Testis (tissue), 3 donors: ENCODE data around the gene ARID5B. TPM values are rescaled to one million over a fixed set of nuclear protein-coding genes. Genes with fewer than 3 reads are reported as not detected.
A peak's percentile ranks its signal among the peaks of the same experiment; 100 is the strongest.

ENCODE experiments used
- DNase-seq: peaks from one replicate; pipeline ENCODE4 v3.0.0-alpha.2; 2019
- H3K27ac ChIP-seq, 2 donors: fragments of 200-600 bp; sonication (generic); one replicate each; pipeline ENCODE4 v1.5.1; 2019
- H3K27me3 ChIP-seq: fragments of 200-600 bp; sonication (generic); one replicate; pipeline ENCODE4 v1.5.1; 2019
- H3K36me3 ChIP-seq: fragments of 200-600 bp; sonication (generic); one replicate; pipeline ENCODE4 v1.5.1; 2017; ENCODE audit warnings: low read depth; ENCODE audit errors: missing control alignments
- H3K4me1 ChIP-seq: fragments of 200-600 bp; sonication (generic); one replicate; pipeline ENCODE4 v1.5.1; 2019
- H3K4me3 ChIP-seq, 2 donors: fragments of 200-600 bp; sonication (generic); one replicate each; pipeline ENCODE4 v1.5.1; 2017 to 2019
- H3K9me3 ChIP-seq: fragments of 200-600 bp; sonication (generic); one replicate; pipeline ENCODE4 v1.5.1; 2017
- CTCF ChIP-seq, 3 experiments: fragments of 450-650 bp in 2 of 3; fragments of 200-600 bp in 1 of 3; sonication (generic) in 1 of 3; IDR thresholded peaks; one replicate each; pipeline ENCODE4 v1.5.1; 2016 to 2019; ENCODE audit warnings: antibody characterized with exemption in 3 of 3, mild to moderate bottlenecking in 2 of 3, moderate library complexity in 1 of 3
- POLR2A ChIP-seq: fragments of 450-650 bp; IDR thresholded peaks from one replicate; pipeline ENCODE4 v1.6.1; 2017; ENCODE audit warnings: antibody characterized with exemption, mild to moderate bottlenecking, moderate library complexity
- WGBS, 2 donors: methylation state at CpG; one replicate each; pipeline ENCODE4 v1.1.5; 2018; 5-methylcytosine and 5-hydroxymethylcytosine counted together
- intact Hi-C: fragments of 100-400 bp; cut with DNase I; formaldehyde crosslinking; loops from one replicate; pipeline ENCODE4 v1.15.1; 2023; ENCODE audit warnings: low total_unique reads
- polyA plus RNA-seq: library from polyadenylated mRNA; stranded (reverse); fragments of 350-450 nt; fragmentation: Illumina TruSeq; extraction: RNeasy Lipid Tissue Mini Kit (QIAGEN cat#74804); gene quantifications from one replicate; pipeline ENCODE4 v1.2.3, GENCODE V29; 2014; ENCODE audit warnings: low read depth, low replicate concordance; ENCODE audit not compliant: insufficient read depth
- total RNA-seq, 2 donors: library from RNA; depleted of rRNA; stranded (reverse); fragments of >200 nt; gene quantifications; one replicate each; pipeline ENCODE4 v1.2.3, GENCODE V29; 2016

ARID5B gene
- total and polyA plus RNA-seq, 3 donors from 2014 or later = 14.3 to 73.6 (median 52.1) TPM

DNA sequence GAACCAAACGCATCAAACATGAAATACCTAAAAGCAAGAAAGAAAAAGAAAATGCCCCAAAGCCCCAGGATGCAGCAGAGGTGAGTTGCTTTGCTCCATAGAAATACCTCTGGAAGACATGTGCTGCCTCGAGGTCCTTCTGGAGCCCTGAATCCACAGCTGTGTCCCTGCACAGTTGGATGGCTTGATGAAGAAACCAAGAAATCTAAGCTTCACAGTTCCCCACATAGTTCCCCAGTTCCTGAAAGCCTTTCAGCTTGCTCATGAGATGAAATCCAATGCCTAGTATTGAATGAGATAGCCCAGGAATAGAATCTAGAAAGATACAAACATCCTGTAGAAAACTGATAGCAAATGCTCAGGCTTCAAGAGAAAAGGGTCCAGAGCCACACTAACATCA lies 184.3 kb downstream of the ARID5B start:
- no peak for TF ChIP-seq POLR2A
- TF ChIP-seq CTCF (IDR thresholded peaks at IDR 0.05) = no peak
- no peaks in the 10 kb centered on the region for H3K36me3 ChIP-seq
- H3K27ac ChIP-seq = no peak overlapping the region
- intact Hi-C loops = no loop called here
- DNase-seq = no peak
- WGBS, 2 donors = 93 to 95% methylated on average over 2 of the region's 2 CpGs
- no peaks in the 10 kb centered on the region for H3K9me3 ChIP-seq
- peaks cover 36% of the 10 kb centered on the region for H3K4me1 ChIP-seq
- H3K27me3 ChIP-seq = no peaks in the 10 kb centered on the region
- H3K4me3 ChIP-seq = no peak overlapping the region

GRCh38 chr10:62087329-62087728 lies 185.8 kb downstream of the ARID5B start:
- WGBS, 2 donors = 55 to 64% methylated on average over 2 of the region's 2 CpGs
- no peaks in the 10 kb centered on the region for H3K27me3 ChIP-seq
- H3K36me3 ChIP-seq = no peaks in the 10 kb centered on the region
- peaks cover 25% of the 10 kb centered on the region for H3K4me1 ChIP-seq
- intact Hi-C loops = no loop called here
- no peak overlapping the region for H3K27ac ChIP-seq
- no peak for DNase-seq
- no peak overlapping the region for H3K4me3 ChIP-seq
- TF ChIP-seq POLR2A (no peak), CTCF (IDR thresholded peaks at IDR 0.05) (no peak)
- H3K9me3 ChIP-seq = no peaks in the 10 kb centered on the region

GRCh38 chr10:62088786-62089185 lies 187.3 kb downstream of the ARID5B start:
- Histone ChIP-seq H3K27me3 (no peaks in the 10 kb centered on the region), H3K27ac (no peak overlapping the region), H3K4me1 (peaks cover 12% of the 10 kb centered on the region), H3K36me3 (no peaks in the 10 kb centered on the region), H3K4me3 (no peak overlapping the region), H3K9me3 (no peaks in the 10 kb centered on the region)
- no peak for DNase-seq
- intact Hi-C loops = no loop called here
- TF ChIP-seq CTCF (IDR thresholded peaks at IDR 0.05) = no peak
- TF ChIP-seq POLR2A = no peak
- 95 to 97% methylated on average over 3 of the region's 3 CpGs for WGBS, 2 donors

GRCh38 chr10:62092301-62093030 lies 191.0 kb downstream of the ARID5B start:
- Histone ChIP-seq H3K9me3 (no peaks in the 10 kb centered on the region), H3K4me3 (no peak overlapping the region), H3K36me3 (no peaks in the 10 kb centered on the region), H3K4me1 (peaks cover 25% of the 10 kb centered on the region), H3K27me3 (no peaks in the 10 kb centered on the region), H3K27ac (no peak overlapping the region)
- DNase-seq = no peak
- intact Hi-C loops = no loop called here
- TF ChIP-seq POLR2A = no peak
- TF ChIP-seq CTCF (IDR thresholded peaks at IDR 0.05) = no peak
- 71 to 81% methylated on average over 22 of the region's 22 CpGs for WGBS, 2 donors

DNA sequence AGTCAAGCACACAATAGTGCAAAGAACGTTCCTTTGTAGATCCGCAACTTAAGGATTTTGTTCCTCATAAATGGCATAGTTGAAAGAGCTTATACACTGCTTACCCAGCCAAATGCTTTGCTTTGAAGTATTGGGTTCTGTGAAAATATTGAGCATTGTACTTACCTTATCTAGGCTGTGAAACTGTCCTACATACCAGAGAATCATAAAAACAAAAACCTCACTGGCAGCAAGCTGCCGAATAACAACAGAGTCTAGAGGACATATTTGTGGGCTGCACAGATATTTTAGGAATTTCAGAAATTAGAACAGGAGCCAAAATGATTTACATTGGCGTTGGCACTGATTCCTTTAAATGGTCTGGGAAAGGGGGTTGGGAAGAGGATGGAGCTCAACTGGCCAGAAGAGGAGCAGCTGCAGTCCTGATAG lies 192.4 kb downstream of the ARID5B start:
- no peak for TF ChIP-seq CTCF (IDR thresholded peaks at IDR 0.05)
- TF ChIP-seq POLR2A = no peak
- intact Hi-C loops = no loop called here
- Histone ChIP-seq H3K9me3 (no peaks in the 10 kb centered on the region), H3K4me1 (peaks cover 25% of the 10 kb centered on the region), H3K27ac (peak overlapping the region; percentile 10 to 70), H3K36me3 (no peaks in the 10 kb centered on the region), H3K4me3 (no peak overlapping the region), H3K27me3 (no peaks in the 10 kb centered on the region)
- 40 to 52% methylated on average over 4 of the region's 4 CpGs for WGBS, 2 donors
- DNase-seq = no peak
